Measurements from ENCODE around the gene RAI1. TPM values are rescaled to one million over a fixed set of nuclear protein-coding genes. Genes with fewer than 3 reads are reported as not detected.

Gene RAI1
- total RNA-seq, 1 donor from 2014 or later: 10.4 TPM

- DNase-seq: peak; percentile 94
Measured at GRCh38 chr17:17819561-17819995, 138.3 kb downstream of the RAI1 start.

- no peak for DNase-seq
Measured at GRCh38 chr17:17820046-17820445, 138.8 kb downstream of the RAI1 start.

- DNase-seq: no peak
Measured at GRCh38 chr17:17820463-17821158, 139.4 kb downstream of the RAI1 start.

- DNase-seq: peak; percentile 21
Measured at GRCh38 chr17:17822189-17822588, 140.9 kb downstream of the RAI1 start.

GRCh38 chr17:17822616-17823015, 141.4 kb downstream of the RAI1 start:
- DNase-seq: no peak

- peak; percentile 75 for DNase-seq
Measured at GRCh38 chr17:17823433-17824118, 142.3 kb downstream of the RAI1 start.

- DNase-seq: peak; percentile 21
Measured at GRCh38 chr17:17824119-17824782, 143.0 kb downstream of the RAI1 start.

GRCh38 chr17:17824783-17825614, 143.7 kb downstream of the RAI1 start:
- no peak for DNase-seq

- no peak for DNase-seq
Measured at GRCh38 chr17:17826342-17826713, 145.1 kb downstream of the RAI1 start.

GRCh38 chr17:17826942-17827785, 145.9 kb downstream of the RAI1 start:
- no peak for DNase-seq

- no peak for DNase-seq
Measured at GRCh38 chr17:17827826-17828621, 146.8 kb downstream of the RAI1 start.

- DNase-seq: no peak
Measured at GRCh38 chr17:17830269-17830567, 149.0 kb downstream of the RAI1 start.

GRCh38 chr17:17830740-17831207, 149.5 kb downstream of the RAI1 start:
- no peak for DNase-seq

- DNase-seq: no peak
Measured at GRCh38 chr17:17831208-17832031, 150.2 kb downstream of the RAI1 start.

- no peak for DNase-seq
Measured at GRCh38 chr17:17832032-17832363, 150.7 kb downstream of the RAI1 start.

- no peak for DNase-seq
Measured at GRCh38 chr17:17833658-17834357, 152.6 kb downstream of the RAI1 start.

GRCh38 chr17:17834974-17835373, 153.7 kb downstream of the RAI1 start:
- no peak for DNase-seq

- DNase-seq: peak; percentile 33
Measured at GRCh38 chr17:17835415-17836249, 154.4 kb downstream of the RAI1 start.

Data from dermis blood vessel endothelial cell (primary cell).